ENCODE results near the gene ATP5F1D. TPM values are rescaled to one million over a fixed set of nuclear protein-coding genes. Genes with fewer than 3 reads are reported as not detected.
A peak's percentile ranks its signal among the peaks of the same experiment; 100 is the strongest.

Gene ATP5F1D
- total and polyA plus RNA-seq, 2 of the 13 experiments (the other 11 are each of a cell fraction or from before 2014, with no cell fraction given): 39.4 to 78.7 TPM

DNA sequence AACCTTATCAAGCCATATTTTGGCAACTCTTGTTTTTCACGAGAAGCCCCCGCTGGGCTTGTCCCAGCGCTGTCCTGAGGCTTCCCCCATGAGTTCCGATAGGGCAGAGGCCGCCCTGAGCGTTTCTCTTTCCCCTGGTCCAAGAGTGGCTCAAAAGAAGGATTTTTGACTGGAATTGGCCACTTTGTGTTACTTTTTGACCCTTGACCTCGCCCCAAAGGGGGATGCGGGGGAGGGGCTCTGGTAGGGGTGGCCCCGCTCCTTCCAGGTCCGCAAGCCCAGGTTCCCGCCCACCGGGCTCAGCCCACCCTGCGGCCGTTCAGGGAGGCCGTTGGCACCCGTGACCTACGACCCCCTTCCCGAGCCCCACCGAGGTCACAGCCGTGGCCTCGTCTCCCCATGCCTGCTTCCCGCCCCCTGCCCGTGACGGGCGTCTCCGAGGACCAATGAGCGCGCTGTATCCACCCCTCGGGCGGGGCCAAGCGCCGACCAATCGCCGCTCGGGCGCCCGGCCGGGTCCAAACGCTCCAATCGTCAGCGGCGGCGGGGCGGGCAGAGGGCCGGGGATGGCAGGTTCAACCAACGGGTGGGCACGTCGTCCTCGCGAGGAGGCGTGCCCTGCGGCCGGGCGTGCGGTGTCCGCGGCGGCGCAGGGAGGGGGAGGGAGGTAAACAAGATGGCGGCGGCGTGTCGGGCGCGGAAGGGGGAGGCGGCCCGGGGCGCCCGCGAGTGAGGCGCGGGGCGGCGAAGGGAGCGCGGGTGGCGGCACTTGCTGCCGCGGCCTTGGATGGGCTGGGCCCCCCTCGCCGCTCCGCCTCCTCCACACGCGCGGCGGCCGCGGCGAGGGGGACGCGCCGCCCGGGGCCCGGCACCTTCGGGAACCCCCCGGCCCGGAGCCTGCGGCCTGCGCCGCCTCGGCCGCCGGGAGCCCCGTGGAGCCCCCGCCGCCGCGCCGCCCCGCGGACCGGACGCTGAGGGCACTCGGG is 36.1 kb upstream of the ATP5F1D start, which contains the start of gene STK11 (continued):
- TF ChIP-seq, protein P1, sequence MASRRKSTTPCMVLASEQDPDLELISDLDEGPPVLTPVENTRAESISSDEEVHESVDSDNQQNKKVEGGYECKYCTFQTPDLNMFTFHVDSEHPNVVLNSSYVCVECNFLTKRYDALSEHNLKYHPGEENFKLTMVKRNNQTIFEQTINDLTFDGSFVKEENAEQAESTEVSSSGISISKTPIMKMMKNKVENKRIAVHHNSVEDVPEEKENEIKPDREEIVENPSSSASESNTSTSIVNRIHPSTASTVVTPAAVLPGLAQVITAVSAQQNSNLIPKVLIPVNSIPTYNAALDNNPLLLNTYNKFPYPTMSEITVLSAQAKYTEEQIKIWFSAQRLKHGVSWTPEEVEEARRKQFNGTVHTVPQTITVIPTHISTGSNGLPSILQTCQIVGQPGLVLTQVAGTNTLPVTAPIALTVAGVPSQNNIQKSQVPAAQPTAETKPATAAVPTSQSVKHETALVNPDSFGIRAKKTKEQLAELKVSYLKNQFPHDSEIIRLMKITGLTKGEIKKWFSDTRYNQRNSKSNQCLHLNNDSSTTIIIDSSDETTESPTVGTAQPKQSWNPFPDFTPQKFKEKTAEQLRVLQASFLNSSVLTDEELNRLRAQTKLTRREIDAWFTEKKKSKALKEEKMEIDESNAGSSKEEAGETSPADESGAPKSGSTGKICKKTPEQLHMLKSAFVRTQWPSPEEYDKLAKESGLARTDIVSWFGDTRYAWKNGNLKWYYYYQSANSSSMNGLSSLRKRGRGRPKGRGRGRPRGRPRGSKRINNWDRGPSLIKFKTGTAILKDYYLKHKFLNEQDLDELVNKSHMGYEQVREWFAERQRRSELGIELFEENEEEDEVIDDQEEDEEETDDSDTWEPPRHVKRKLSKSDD (CRISPR knock-in tag; IDR thresholded peaks at IDR 0.05; ENCODE audit: low read depth): peak; percentile 33; the same call in 1 of the 2 replicates
- TF ChIP-seq YEATS4 (CRISPR knock-in tag; IDR thresholded peaks at IDR 0.05; ENCODE audit: borderline replicate concordance) (peak; percentile 51; the same call in 1 of the 2 replicates), GABPB1 (CRISPR knock-in tag; IDR thresholded peaks at IDR 0.05) (peak; percentile 83), ZNF567 (CRISPR knock-in tag; IDR thresholded peaks at IDR 0.05; ENCODE audit: borderline replicate concordance) (peak; percentile 56; the same call in 1 of the 2 replicates), ZNF207 (IDR thresholded peaks at IDR 0.05; ENCODE audit: borderline replicate concordance) (no peak), TSC22D2 (CRISPR knock-in tag; IDR thresholded peaks at IDR 0.05; ENCODE audit: borderline replicate concordance) (no peak), SCMH1 (CRISPR knock-in tag; IDR thresholded peaks at IDR 0.05; ENCODE audit: borderline replicate concordance) (no peak), ZNF572 (CRISPR knock-in tag; IDR thresholded peaks at IDR 0.05) (0 out of 2 replicates have a peak, but pooled peaks have one; percentile 69), NR1H2 (CRISPR knock-in tag; IDR thresholded peaks at IDR 0.05; ENCODE audit: borderline replicate concordance, low read depth) (no peak), TRIM24 (CRISPR knock-in tag; IDR thresholded peaks at IDR 0.05) (no peak), ZNF383 (CRISPR knock-in tag; IDR thresholded peaks at IDR 0.05; ENCODE audit: borderline replicate concordance) (no peak), MED8 (CRISPR knock-in tag; IDR thresholded peaks at IDR 0.05; ENCODE audit: insufficient replicate concordance) (peak; percentile 31), KLF6 (CRISPR knock-in tag; IDR thresholded peaks at IDR 0.05) (peak; percentile 76; the same call in 1 of the 2 replicates), GATAD2A (CRISPR knock-in tag; IDR thresholded peaks at IDR 0.05) (peak; percentile 56), ELF3 (CRISPR knock-in tag; IDR thresholded peaks at IDR 0.05) (no peak; the same call in 1 of the 2 replicates), ZNF724P (CRISPR knock-in tag; IDR thresholded peaks at IDR 0.05; ENCODE audit: borderline replicate concordance) (0 out of 2 replicates have a peak, but pooled peaks have one; percentile 24), ZSCAN31 (CRISPR knock-in tag; IDR thresholded peaks at IDR 0.05; ENCODE audit: low read depth) (peak; percentile 71; the same call in 1 of the 2 replicates), ZNF816 (CRISPR knock-in tag; IDR thresholded peaks at IDR 0.05; ENCODE audit: borderline replicate concordance) (no peak)
- TF ChIP-seq, protein P2, sequence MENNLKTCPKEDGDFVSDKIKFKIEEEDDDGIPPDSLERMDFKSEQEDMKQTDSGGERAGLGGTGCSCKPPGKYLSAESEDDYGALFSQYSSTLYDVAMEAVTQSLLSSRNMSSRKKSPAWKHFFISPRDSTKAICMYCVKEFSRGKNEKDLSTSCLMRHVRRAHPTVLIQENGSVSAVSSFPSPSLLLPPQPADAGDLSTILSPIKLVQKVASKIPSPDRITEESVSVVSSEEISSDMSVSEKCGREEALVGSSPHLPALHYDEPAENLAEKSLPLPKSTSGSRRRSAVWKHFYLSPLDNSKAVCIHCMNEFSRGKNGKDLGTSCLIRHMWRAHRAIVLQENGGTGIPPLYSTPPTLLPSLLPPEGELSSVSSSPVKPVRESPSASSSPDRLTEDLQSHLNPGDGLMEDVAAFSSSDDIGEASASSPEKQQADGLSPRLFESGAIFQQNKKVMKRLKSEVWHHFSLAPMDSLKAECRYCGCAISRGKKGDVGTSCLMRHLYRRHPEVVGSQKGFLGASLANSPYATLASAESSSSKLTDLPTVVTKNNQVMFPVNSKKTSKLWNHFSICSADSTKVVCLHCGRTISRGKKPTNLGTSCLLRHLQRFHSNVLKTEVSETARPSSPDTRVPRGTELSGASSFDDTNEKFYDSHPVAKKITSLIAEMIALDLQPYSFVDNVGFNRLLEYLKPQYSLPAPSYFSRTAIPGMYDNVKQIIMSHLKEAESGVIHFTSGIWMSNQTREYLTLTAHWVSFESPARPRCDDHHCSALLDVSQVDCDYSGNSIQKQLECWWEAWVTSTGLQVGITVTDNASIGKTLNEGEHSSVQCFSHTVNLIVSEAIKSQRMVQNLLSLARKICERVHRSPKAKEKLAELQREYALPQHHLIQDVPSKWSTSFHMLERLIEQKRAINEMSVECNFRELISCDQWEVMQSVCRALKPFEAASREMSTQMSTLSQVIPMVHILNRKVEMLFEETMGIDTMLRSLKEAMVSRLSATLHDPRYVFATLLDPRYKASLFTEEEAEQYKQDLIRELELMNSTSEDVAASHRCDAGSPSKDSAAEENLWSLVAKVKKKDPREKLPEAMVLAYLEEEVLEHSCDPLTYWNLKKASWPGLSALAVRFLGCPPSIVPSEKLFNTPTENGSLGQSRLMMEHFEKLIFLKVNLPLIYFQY (CRISPR knock-in tag; IDR thresholded peaks at IDR 0.05; ENCODE audit: borderline replicate concordance): no peak
- TF ChIP-seq, protein P3, sequence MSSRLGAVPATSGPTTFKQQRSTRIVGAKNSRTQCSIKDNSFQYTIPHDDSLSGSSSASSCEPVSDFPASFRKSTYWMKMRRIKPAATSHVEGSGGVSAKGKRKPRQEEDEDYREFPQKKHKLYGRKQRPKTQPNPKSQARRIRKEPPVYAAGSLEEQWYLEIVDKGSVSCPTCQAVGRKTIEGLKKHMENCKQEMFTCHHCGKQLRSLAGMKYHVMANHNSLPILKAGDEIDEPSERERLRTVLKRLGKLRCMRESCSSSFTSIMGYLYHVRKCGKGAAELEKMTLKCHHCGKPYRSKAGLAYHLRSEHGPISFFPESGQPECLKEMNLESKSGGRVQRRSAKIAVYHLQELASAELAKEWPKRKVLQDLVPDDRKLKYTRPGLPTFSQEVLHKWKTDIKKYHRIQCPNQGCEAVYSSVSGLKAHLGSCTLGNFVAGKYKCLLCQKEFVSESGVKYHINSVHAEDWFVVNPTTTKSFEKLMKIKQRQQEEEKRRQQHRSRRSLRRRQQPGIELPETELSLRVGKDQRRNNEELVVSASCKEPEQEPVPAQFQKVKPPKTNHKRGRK (CRISPR knock-in tag; IDR thresholded peaks at IDR 0.05): no peak

All from HepG2 (cell line).